DOHH2 (cell line): Measurements from ENCODE around the gene UROD.

Experiments
- CTCF ChIP-seq: fragments of 200-600 bp; sonication (generic); IDR thresholded peaks from one replicate; pipeline ENCODE4 v1.5.1; 2014; ENCODE audit warnings: antibody characterized with exemption, mild to moderate bottlenecking, low read depth, low read length; ENCODE audit not compliant: poor library complexity, severe bottlenecking
- EZH2phosphoT487 ChIP-seq: fragments of 200-600 bp; sonication (generic); IDR thresholded peaks from 2 replicates; pipeline ENCODE4 v1.6.1; 2017; ENCODE audit warnings: borderline replicate concordance, mild to moderate bottlenecking, antibody characterized with exemption, low read length, moderate library complexity, mixed read lengths

GRCh38 chr1:45007311-45007710, 4.7 kb upstream of the UROD start:
- TF ChIP-seq CTCF (no peak), EZH2phosphoT487 (no peak)
